Activated CD8-positive, alpha-beta memory T cell treated with anti-CD3 and anti-CD28 coated beads for 48 hours (primary cell): ENCODE data around the gene ZNF620.
"Not testable (repeated sequence)": the region's sequence is repeated elsewhere in the genome, so short reads cannot be mapped to it uniquely, and the experiment has no call there.

Source experiments
- DNase-seq, 3 experiments: peaks; one replicate each; pipeline ENCODE4 v3.0.0-alpha.2; 2020; ENCODE audit warnings: low read depth in 2 of 3, low spot score in 2 of 3

Gene ZNF620

GRCh38 chr3:40499952-40500351 lies 5.9 kb upstream of the ZNF620 start:
- DNase-seq, result no peak

- no peak for DNase-seq
These were observed 3.8 kb upstream of the ZNF620 start for GRCh38 chr3:40502034-40502433.

- no peak for DNase-seq
These were observed 1.0 kb upstream of the ZNF620 start for GRCh38 chr3:40504636-40505430.

- no peak for DNase-seq
These were observed 5.3 kb downstream of the ZNF620 start for GRCh38 chr3:40511031-40511718.

GRCh38 chr3:40516201-40516600 lies 10.4 kb downstream of the ZNF620 start:
- no peak for DNase-seq

DNA sequence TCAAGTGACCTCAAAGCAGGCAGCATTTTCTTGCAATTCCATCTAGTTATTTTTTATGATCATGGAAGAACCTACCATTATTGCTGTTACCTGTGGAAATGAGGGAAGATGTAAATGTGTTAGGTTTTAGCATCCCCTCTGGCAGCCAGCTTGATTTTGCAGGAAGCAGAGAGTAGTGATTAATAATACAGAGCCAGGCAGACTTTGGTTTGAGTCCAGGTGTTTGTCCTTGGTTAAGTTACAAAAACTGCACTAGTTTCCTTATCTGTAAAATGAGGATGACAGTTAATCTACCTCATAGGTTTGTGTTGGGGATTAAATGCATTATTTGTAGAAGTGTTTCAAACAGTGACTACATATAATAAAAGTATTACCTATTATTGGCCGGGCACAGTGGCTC lies 12.2 kb downstream of the ZNF620 start:
- DNase-seq, result no peak

- no peak for DNase-seq
These were observed 13.0 kb downstream of the ZNF620 start for GRCh38 chr3:40518848-40519247.

GRCh38 chr3:40521254-40521653 lies 15.4 kb downstream of the ZNF620 start:
- no peak for DNase-seq

DNA sequence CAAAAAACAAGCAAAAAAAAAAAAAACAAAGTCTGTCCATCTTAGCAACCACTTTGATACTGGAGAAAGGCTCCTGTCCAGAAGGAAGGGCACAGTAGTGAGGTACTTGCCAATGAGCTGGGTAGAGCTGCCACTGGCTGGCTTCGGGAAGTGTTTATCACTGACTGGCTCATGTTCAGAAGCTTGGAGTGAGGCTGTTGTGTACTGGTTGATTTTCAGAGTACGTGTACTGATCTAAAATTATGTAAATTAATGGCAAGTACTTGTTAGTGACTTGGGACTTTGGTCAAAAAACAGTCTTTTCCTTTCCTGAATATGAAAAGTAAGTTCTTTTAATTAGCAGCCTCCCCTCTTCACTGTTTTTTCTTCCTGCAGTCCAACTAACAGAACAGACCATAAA lies 17.9 kb downstream of the ZNF620 start:
- DNase-seq, result no peak

DNA sequence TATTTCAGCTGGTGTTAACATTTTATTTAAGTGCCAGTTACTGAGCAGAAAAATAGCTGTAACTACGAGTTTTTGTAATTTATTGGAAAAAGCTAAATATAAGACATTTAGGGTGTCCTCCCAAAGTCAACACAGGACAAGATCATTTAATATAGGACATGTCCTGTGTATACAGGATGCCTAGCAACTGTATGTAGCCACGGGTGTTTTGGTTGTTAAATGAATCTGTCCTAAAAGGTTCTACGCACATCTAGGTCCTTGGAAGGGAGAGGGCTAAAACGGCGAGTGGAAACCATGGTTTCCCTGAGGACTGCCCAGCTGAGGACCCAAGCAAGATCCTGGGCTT lies 18.4 kb downstream of the ZNF620 start:
- no peak for DNase-seq

DNA sequence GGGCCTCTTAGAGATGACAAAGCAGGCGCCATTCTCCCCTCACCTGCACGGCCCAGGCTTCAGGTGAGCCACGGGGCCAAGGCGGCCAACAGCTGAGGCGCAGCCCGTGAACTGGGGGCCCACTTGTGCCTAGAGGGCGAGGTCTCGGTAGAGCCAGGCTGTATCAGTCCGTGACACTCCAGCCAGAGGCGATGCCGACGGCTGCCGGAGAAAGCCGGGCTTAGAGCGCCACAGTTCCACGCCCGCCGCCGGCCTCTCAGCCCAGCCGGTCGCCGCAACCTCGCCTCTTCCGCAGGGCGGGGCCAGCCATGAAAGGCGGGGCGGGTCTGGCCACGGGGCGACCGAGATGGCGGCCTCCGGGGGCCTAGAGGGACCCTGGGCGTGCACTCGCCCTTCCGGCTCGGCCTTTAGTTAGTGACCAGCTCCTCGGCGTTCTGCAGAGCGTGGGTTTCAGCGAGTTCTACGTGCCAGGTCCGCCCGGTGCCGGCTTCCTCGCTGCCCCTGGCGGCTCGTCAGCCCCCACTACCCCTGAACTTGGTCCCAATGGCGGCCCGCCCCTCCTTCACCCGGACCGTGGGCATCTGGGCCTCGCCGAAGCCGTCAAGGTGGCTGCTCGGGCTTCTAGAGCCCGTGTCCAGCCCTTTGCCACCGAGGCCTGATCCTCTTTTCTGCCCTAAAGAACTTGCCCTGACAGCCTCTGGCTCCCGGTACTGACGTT lies 18.9 kb downstream of the ZNF620 start, which contains the start of gene ZNF621:
Gene ZNF621 (plus strand): TSS at position 393 of the 718 bp plus-strand sequence. CDS start 881 bp downstream, outside the sequence.
- DNase-seq, result peak; percentile 58 to 79 (median 73)

DNA sequence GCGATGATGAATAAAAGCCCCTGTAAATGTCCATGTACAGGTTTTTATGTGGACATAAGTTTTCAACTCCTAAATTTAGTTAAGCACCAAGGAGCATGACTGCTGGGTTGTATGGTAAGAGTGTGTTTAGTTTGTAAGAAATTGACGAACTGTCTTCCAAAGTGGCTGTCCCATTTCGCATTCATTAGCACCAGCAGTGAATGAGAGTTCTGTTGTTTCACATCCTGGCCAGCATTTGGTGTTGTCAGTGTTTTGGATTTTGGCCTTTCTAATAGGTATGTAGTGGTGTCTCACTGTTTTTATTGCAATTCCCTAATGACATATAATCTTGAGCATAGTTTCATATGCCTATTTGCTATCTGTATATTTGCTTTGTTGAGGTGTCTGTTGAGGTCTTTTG lies 22.6 kb downstream of the ZNF620 start:
- DNase-seq, result no peak

DNA sequence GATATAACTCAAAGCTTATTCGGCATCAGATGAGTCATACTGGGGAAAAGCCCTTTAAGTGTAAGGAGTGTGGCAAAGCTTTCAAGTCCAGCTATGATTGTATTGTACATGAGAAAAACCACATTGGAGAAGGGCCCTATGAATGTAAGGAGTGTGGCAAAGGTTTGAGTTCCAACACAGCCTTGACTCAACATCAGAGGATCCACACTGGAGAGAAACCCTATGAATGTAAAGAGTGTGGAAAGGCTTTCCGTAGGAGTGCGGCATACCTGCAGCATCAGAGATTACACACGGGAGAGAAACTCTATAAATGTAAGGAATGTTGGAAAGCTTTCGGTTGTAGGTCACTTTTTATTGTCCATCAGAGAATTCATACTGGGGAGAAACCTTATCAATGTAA lies 26.4 kb downstream of the ZNF620 start:
- no peak for DNase-seq

GRCh38 chr3:40534283-40534682 lies 28.4 kb downstream of the ZNF620 start:
- DNase-seq, result no peak

- no peak for DNase-seq
These were observed 41.0 kb downstream of the ZNF620 start for GRCh38 chr3:40546816-40547215.

DNA sequence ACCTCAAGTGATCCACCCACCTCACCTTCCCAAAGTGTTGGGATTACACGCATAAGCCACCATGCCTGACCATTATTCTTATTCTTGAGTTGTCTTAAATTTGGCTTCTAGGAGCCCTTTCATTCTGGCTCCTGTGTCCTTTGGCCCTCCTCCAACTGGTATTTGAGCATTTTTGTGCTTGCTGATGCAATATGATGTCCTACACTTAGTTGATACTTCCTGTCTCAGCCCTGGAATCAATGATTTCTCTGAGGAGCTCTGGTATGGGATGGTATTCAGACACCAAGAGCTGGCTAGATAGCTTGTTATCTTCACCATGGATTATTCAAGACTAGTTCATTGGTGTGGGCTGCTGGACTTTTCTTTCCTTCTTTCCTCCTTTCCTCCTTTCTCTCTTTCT lies 44.3 kb downstream of the ZNF620 start:
- DNase-seq, result no peak

DNA sequence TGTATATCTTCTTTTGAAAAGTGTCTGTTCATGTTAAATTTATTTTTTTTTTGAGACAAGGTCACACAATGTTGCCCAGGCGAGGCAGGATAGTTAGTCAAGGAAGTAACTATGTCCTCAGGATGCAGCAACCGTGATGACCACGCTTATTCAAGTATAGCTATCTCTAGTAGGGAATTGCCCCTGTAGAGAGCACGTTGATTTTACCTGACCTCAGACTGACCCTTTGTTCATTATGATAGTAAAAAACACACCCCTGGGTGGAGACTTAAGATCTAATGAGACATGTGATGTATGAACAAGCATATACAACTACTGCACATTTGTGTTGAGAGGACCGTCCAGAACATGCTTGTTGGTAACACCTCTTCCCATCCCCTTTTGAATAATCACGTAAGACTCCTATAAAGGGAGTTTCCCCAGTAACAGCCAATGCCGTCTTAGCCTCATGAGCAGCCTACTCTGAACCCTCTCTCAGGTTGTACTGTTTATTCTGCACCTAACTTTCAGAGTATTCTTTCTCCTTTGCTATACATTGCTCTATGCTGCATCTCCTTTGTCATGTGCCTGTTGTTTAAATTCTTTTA lies 51.8 kb downstream of the ZNF620 start:
- DNase-seq, result no peak

DNA sequence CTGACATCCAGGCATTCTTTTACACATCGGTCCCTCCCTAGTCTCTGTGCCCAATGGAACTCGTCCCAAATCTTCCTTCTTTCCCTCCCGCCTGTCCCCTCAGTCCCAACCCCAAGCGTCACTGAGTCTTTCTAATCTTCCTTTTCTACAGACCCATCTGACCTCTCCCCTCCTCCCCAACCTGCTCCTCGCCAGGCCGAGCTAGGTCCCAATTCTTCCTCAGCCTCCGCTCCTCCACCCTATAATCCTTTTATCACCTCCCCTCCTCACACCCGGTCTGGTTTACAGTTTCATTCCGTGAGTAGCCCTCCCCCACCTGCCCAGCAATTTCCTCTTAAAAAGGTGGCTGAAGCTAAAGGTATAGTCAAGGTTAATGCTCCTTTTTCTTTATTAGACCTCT lies 56.6 kb downstream of the ZNF620 start:
- not testable (repeated sequence) for DNase-seq

DNA sequence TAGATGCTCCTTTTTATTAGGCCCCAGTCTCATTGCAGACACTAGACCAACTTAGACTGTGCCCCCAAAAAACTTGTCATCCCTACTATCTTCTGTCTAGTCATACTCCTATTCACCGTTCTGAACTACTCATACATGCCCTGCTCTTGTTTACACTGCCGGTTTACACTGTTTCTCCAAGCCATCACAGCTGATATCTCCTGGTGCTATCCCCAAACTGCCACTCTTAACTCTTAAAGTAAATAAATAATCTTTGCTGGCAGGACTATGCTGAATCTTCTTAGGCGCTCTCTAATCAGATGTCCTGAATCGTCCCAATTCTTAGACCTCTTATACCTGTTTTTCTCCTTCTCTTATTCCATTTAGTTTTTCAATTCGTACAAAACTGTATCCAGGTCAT lies 59.8 kb downstream of the ZNF620 start:
- not testable (repeated sequence) for DNase-seq

- no peak for DNase-seq
These were observed 60.9 kb downstream of the ZNF620 start for GRCh38 chr3:40566694-40567093.
